ENCODE results near the gene LYRM4. TPM values are rescaled to one million over a fixed set of nuclear protein-coding genes. Genes with fewer than 3 reads are reported as not detected.
"Not testable (repeated sequence)": the region's sequence is repeated elsewhere in the genome, so short reads cannot be mapped to it uniquely, and the experiment has no call there.

LYRM4 gene
- polyA plus RNA-seq, 1 donor from 2014 or later: 29.3 TPM

- H3K4me3 ChIP-seq (ENCODE audit: low read length): no peak overlapping the region
- no peaks in the 10 kb centered on the region for H3K27me3 ChIP-seq (ENCODE audit: insufficient read depth, low read depth, low read length)
- no peak overlapping the region for H3K4me2 ChIP-seq (ENCODE audit: low read length)
- TF ChIP-seq POLR2AphosphoS5 (IDR thresholded peaks at IDR 0.05) (no peak), REST (IDR thresholded peaks at IDR 0.05; ENCODE audit: borderline replicate concordance) (no peak), EZH2 (IDR thresholded peaks at IDR 0.05; ENCODE audit: borderline replicate concordance, insufficient read depth, low read length, poor library complexity, severe bottlenecking) (no peak)
- H3K36me3 ChIP-seq (ENCODE audit: insufficient read depth, low read length): no peaks in the 10 kb centered on the region
- H3K79me2 ChIP-seq (replicated peaks; ENCODE audit: insufficient read depth, low read length): no peaks in the 10 kb centered on the region
- H3K9me2 ChIP-seq (ENCODE audit: insufficient read depth, low read length): no peaks in the 10 kb centered on the region
- no peaks in the 10 kb centered on the region for H3F3A ChIP-seq (ENCODE audit: insufficient read depth, low read length, poor library complexity, severe bottlenecking)
- no peaks in the 10 kb centered on the region for H3K9me3 ChIP-seq (ENCODE audit: low read length)
- no peak overlapping the region for H2AFZ ChIP-seq (ENCODE audit: low read depth, low read length)
- no peak overlapping the region for H3K27ac ChIP-seq (ENCODE audit: low read length)
- no peak overlapping the region for H3K9ac ChIP-seq (ENCODE audit: low read length)
- H4K20me1 ChIP-seq (ENCODE audit: insufficient read depth): no peaks in the 10 kb centered on the region
Observed at GRCh38 chr6:5121956-5122355, 138.8 kb downstream of the LYRM4 start.

GRCh38 chr6:5121479-5121878, 139.3 kb downstream of the LYRM4 start:
- no peak overlapping the region for H3K27ac ChIP-seq (ENCODE audit: low read length)
- no peak overlapping the region for H2AFZ ChIP-seq (ENCODE audit: low read depth, low read length)
- TF ChIP-seq EZH2 (IDR thresholded peaks at IDR 0.05; ENCODE audit: borderline replicate concordance, insufficient read depth, low read length, poor library complexity, severe bottlenecking) (no peak), EP300 (conservative IDR thresholded peaks at IDR 0.05; ENCODE audit: poor library complexity, severe bottlenecking) (no peak), CTCF (IDR thresholded peaks at IDR 0.05; ENCODE audit: poor library complexity, severe bottlenecking) (no peak), REST (IDR thresholded peaks at IDR 0.05; ENCODE audit: borderline replicate concordance) (no peak)
- H3K79me2 ChIP-seq (replicated peaks; ENCODE audit: insufficient read depth, low read length): no peaks in the 10 kb centered on the region
- no peaks in the 10 kb centered on the region for H3K36me3 ChIP-seq (ENCODE audit: insufficient read depth, low read length)
- no peaks in the 10 kb centered on the region for H3K9me3 ChIP-seq (ENCODE audit: low read length)
- no peaks in the 10 kb centered on the region for H4K20me1 ChIP-seq (ENCODE audit: insufficient read depth)
- no peaks in the 10 kb centered on the region for H3K27me3 ChIP-seq (ENCODE audit: insufficient read depth, low read depth, low read length)
- H3K9ac ChIP-seq (ENCODE audit: low read length): no peak overlapping the region
- H3K9me2 ChIP-seq (ENCODE audit: insufficient read depth, low read length): no peaks in the 10 kb centered on the region
- H3K4me2 ChIP-seq (ENCODE audit: low read length): no peak overlapping the region
- H3K4me3 ChIP-seq (ENCODE audit: low read length): no peak overlapping the region
- H3F3A ChIP-seq (ENCODE audit: insufficient read depth, low read length, poor library complexity, severe bottlenecking): no peaks in the 10 kb centered on the region

GRCh38 chr6:5120543-5120942, 140.2 kb downstream of the LYRM4 start:
- not testable (repeated sequence) for H3K4me2 ChIP-seq (ENCODE audit: low read length); H3K4me3 ChIP-seq (ENCODE audit: low read length); H3K79me2 ChIP-seq (replicated peaks; ENCODE audit: insufficient read depth, low read length); H3K27ac ChIP-seq (ENCODE audit: low read length); H3K9me3 ChIP-seq (ENCODE audit: low read length); H4K20me1 ChIP-seq (ENCODE audit: insufficient read depth); H3K27me3 ChIP-seq (ENCODE audit: insufficient read depth, low read depth, low read length); H3F3A ChIP-seq (ENCODE audit: insufficient read depth, low read length, poor library complexity, severe bottlenecking); H3K9ac ChIP-seq (ENCODE audit: low read length); H3K36me3 ChIP-seq (ENCODE audit: insufficient read depth, low read length); H3K9me2 ChIP-seq (ENCODE audit: insufficient read depth, low read length); H2AFZ ChIP-seq (ENCODE audit: low read depth, low read length)

Measured in neural cell (in vitro differentiated cells).